Mesenteric fat pad (tissue), 1 donor: ENCODE results near the gene MRPL14. TPM values are rescaled to one million over a fixed set of nuclear protein-coding genes. Genes with fewer than 3 reads are reported as not detected.
"Not testable (repeated sequence)": the region's sequence is repeated elsewhere in the genome, so short reads cannot be mapped to it uniquely, and the experiment has no call there.

ENCODE experiments used
- DNase-seq: peaks from one replicate; pipeline ENCODE4 v3.0.0-alpha.2; 2020; ENCODE audit warnings: low spot score
- total RNA-seq: library from RNA; stranded (reverse); fragmentation: NEBNext Ultra II Directional; extraction: Animal tissue kit (Norgen Biotek cat#: 25700); gene quantifications from one replicate; pipeline ENCODE4 v1.2.1, GENCODE V29; 2021
- donor health status: DM: yes; HTN: yes; CAD: no.

MRPL14 gene
- total RNA-seq, 1 donor from 2014 or later = 36.7 TPM

DNA sequence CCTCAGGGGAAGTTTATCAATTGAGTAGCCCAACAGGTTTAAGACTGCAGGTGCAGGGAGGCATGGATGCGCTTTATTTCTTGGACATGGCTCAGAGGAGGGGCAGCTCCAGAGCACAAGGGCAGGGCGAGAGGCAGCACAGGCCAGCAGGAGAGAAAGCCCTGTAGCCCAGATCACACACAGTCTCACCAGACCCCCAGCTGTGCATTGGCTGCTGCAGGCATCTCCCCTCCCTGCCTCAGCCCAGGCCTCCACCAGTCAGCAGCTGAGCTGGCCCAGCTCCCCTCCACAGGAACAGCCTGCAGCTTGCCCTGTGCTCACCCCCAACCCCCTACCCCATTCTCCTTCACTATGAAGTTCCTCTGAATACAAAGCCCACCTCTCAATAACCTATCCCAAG is 24.7 kb downstream of the MRPL14 start:
- no peak for DNase-seq

DNA sequence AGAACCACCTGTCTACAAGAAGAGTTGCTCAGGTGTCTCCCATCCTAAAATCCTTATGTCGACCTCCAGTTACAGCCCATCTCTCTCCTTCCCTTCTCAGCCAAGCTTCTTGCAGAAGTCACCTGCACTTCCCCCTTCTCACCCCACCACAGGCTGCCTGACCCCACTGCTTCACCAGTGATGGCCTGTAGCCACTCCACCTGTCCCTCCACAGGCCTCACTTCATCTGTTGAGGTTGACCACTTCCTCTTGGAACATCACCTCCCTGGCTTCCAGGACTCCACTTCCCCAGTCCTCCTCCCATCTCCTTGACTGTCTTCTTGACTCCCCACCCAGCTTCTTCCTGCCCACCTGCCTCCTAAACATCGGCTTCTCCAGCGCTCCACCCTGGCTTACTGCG is 25.4 kb downstream of the MRPL14 start:
- no peak for DNase-seq

DNA sequence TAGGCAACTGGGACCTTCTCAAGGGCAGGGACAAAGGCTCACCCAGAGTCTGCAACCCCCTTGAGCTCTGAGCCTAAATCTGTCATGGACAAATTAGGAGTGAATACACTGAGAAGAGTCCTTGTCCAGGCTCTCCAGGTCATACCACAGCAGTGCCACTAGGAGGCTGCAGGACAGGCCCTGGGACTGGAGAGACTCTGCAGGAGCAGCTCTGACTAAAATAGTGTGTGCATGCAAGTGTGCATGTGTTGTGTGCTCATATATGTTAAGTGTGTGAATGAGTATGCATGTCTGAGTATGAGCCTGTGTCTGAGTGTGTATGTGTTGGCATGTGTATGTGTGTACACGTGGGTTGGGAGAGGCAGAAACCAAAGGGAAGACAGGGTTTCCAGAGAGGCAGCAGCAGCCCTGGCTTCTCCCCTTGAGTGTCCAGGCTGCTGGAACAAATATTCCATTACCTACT is 27.1 kb downstream of the MRPL14 start:
- no peak for DNase-seq

DNA sequence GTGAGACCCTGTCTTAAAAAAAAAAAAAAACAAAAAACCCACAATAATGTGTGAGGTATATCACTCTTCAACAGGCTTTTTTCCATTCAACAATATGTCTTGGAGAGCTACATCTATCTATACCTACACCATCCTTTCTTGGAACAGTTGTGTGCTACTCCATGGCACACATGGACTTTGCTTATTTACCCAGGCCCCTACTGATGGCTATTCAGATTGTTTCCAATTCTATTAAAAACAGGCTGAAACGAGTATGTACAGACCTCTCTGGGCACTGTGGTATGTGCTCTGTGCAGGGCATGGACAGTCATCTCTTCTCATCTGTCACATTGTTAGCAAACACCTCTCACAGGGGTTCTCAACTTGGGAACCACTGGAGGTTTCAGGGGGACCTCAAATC is 28.1 kb downstream of the MRPL14 start:
- no peak for DNase-seq

DNA sequence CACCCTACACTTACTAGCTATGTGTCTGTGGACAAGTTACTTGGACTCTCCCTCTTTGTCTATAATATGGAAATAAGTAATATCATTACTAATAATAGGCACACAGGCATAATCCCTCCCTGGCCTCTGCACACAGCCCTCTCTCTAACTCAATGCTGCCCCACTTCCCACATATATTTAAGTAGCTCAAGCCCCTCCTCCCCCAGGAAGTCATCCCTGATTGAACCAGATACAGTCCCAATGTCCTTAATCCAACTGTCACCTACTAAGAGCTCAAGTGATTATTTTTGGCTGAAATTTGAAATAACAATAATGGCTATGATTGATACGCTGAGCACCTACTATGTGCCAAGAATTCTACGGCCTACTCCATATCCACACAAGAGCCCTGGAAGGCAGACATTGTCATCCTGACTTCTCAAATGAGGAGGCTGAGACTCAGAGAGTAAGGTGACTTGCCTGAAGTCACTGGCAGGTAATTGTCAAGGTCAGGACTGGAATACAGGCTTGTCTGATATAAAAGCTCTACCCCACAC is 29.4 kb downstream of the MRPL14 start:
- DNase-seq = no peak

DNA sequence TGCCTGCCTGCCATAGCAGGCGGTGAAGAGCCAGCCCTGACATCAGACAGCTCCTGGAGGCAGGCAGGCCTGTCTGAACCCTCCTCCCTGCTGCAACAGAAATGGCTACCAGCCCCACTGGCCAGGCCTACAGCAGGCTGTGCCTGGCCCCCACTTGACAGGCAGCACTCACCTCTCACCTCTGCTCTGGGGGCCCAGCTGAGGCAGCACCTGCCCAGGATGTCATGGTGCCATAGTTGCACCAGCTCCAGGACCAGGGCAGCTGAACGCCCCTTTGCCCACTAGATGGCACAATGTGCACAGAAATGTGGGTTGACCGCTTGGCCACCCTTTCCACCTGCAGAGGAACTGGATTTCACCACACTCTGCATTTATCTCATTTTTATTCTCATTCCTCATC is 30.6 kb downstream of the MRPL14 start:
- no peak for DNase-seq

DNA sequence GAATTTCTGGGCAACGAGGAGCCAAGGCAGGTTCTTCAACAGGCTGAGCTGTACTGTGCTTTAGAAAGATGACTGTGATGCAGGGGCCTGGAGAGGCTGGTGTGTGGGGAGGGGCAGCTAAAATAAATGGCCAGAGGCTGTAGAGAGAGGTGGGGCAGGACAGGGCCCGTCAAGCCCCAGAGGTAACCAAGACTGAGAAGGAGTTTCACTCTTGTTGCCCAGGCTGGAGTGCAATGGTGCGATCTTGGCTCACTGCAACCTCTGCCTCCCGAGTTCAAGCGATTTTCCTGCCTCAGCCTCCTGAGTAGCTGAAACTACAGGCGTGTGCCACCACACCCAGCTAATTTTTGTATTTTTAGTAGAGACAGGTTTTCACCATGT is 32.0 kb downstream of the MRPL14 start:
- not testable (repeated sequence) for DNase-seq

DNA sequence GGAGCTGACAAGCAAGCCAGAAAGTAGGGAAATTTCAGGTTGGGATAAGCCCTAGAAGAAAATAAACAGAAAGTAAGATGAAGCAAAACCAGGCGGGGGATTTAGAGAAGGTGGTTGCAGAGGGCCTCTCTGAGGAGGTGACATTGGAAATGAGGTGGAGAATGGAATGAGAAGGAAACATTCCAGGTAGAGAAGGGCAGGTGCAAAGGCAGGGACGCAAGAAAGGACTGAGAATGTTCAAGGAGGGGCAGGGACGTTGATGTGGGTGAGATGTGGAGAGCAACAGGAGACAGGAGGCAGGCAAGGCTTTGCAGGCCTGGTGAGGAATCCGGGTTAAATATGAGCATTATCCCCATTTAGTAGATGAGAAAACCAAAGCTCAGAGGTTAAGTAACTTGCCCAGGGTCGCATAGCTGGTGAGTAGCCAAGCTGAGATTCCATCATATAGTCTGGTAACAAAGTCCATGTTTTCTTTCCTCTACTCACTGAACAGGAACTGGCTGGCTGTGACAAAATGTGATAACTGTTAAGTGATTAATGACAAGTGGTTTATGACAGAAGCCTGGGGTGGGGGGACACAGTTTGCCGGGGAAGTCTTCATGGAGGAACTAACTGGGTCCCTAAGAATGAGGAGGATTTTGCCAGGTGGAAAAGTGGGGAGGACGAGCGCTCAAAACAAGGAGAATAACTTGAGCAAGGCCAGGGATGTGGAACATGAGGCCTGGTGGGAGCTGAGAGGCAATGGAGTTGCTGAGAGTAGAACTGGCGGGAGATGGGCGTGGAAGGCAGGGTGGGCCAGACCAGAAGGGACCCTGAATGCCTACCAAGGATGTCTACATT is 32.6 kb downstream of the MRPL14 start:
- DNase-seq = no peak

DNA sequence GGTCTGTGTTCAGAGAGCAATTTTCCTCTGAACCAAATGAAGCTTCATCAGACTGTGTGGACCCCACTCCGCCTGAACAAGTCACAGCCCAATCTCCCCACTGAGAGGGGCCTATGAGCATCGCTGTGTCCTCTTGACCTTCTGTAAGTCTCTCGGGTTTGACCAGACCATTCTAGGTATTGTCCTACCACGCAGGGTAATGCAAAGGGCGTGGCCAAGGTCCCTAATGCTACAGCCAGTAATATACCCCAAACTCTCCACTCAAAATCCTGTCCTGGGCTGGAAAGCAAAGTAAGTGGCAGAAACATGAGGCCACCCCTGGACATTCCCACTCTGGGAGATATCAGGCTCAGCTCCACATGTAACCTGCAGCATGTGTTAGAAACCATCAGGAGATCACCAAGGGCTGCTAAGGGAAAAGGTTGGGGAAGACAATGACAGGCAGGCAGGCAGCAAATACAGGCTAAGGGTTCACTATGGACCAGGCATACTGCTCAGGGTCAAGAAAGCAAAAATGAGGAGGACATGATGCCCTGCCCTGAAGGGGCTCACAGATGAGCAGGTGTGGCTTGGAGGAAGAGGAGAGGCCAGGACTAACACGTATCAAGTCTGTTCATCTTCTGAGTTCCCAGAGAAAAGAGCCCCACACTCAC is 33.4 kb downstream of the MRPL14 start:
- no peak for DNase-seq

DNA sequence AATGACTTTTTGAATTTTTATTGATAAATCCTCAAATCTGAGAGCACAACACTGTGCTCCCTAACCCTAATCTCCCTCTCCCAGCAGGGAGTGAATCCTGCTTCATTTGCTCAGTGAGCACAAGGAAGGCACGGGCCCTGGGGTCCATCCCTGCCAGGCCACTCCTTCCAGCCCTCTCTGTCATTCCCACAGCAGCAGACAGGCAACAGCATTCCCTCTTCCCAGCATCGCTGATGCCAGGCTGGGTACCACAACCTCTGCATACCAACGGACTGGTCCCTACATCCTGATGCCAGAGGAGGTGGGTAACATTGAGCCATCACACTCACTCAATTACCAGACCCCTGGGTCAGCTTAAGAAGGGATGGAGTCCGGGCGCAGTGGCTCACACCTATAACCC is 34.2 kb downstream of the MRPL14 start:
- no peak for DNase-seq

DNA sequence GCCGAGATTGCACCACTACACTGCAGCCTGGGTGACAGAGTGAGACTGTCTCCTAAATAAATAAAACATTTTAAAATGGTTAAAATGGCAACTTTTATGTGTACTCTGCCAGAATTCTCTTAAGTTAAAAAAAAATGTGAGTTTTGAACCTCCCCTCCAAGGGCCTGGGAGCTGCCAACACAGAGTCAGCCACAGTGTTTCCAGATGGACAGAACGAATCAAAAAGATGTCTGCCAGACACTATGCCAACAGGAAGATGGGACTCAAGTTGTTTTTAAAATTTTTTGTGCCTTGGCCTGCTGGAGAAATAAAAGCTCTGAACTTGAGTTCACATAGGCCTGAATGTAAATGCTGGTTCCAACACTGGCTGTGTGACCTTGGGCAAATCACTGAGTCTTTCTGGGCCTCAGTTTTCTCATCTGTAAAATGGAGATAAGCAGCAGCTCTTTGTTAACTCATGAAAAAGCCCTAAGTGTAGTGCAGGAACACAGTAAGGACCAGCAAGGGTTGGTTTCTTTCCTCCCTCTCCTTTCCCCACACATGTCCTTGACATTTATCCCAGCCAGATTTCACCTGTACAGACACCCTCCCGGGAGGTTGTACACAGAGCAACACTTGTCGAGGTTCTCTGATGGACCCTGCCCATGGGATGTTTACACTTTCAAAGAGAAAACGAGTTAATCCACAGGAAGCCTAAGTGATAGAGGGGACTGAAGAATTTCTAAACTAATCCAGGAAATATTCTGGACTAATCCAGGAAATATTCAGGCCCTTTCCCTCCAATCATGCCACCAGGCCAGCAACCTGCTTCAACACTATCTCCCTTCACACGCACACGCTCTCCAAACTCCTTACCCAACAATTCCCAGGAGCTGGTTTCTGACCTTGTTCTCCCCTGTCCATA is 35.0 kb downstream of the MRPL14 start:
- DNase-seq = no peak

DNA sequence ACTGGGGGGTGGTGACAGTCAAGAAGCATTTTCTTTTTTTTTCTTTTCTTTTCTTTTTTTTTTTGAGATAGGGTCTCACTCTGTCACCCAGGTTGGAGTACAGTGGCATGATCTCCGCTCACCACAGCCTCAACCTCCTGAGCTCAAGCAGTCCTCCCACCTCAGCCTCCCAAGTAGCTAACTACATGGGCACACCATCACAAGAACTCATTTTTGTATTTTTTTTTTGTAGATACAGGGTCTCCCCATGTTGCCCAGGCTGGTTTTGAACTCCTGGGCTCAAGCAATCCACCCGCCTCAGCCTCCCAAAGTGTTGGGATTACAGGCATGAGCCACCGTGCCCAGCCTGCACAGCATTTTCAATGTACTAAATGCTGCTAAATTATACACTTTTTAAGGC is 35.9 kb downstream of the MRPL14 start:
- DNase-seq = not testable (repeated sequence)

DNA sequence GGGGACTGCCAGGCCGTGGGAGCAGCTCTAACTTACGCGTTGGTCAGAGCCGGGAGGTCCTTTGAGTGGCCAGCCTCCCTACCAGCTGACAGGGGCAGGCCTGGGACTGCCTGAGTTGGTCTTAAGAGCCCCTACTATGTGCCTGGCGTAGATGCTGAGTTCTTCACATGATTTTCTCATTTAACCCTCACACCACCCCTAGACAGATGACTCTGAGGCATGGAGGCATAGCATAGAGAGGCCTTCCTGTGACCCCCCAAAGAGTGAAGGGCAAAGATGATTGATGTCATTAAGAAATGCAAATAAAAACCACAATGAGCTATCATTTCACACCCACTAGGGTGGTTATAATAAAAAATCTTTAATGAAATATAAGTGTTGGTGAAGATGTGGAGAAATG is 36.8 kb downstream of the MRPL14 start:
- DNase-seq = no peak

DNA sequence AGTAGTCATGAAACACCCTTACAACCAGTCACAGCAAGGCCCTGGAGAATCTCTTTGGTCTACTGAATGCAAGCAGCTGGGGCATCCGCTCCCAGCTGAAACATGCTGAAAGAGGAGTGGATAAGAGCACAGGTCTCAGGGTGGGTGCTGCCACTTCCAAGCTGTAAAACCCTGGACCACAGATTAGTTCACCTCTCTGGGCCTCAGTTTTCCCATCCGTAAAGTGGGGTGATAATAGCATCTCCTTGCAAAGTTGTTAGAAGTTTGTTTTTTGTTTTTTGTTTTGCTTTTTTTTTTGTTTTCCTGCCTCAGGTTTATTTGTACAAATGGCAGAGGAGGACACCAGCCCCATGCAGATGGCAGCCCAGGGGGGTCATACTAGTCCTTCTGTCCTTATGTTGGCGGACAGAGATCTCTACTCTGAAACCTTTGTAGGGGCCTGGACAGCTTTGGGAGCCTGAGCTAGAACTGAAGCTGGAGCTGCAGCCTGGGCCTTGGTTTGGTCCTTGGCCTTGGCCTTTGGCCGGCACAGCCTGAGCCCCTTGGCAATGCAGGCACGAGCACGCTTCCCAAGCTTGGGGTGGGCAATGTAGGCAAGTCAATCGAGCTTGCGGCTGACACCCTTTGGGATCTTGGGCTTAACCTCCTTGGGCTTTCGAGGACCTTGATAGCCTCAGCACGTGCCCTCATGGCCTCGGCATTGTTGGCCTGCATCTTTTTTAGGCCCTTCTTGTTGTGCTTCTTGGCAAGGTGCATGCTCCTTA is 38.2 kb downstream of the MRPL14 start:
- no peak for DNase-seq

DNA sequence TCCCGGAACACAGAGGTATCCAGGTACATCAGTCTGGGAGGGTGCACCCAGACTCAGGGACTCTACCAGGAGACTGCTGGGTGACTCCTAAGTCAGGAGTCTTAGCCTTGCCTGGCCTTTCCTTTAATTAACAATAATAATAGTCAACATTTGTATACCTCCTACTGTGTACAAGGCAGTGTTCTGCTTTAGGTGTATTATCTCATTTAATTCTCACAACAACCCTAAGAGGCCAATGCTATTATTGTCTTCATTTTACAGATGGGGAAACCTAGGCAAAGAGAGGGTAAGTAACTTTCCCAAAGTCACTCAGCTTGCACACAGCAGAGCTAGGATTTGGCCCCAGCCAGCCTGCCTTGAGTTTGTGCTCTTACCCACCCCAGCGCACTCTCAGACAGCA is 39.6 kb downstream of the MRPL14 start:
- DNase-seq = no peak

DNA sequence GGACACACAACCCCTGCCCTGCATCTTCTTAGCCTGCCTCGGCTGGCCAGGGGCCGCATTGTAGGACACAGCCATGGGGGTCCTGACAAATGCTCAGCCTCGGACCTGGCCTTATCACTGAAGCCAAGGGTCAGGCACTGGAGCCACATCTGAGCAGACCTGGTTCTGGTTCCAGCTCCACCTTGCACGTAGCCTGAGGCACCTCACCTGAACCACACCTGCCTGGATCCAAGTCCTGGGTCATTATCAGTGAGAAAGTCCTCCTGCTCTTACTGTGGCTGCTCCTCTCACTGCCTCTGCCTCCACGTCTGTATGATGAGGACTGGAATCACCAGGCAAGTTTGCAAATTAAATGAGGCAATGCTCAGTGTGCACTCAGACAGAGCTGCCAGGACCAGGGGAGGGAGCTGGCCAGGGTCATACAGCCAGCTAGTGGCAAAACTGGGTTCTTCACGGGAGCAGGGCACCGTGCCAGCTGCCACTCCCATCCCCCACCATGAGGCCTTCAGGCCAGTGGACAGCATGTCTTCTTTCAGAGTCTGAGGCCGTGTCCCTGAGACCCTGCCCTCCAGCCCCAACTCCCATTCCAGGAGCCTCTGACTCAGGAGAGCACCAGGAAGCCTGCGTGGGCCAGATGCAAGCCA is 40.2 kb downstream of the MRPL14 start:
- no peak for DNase-seq

DNA sequence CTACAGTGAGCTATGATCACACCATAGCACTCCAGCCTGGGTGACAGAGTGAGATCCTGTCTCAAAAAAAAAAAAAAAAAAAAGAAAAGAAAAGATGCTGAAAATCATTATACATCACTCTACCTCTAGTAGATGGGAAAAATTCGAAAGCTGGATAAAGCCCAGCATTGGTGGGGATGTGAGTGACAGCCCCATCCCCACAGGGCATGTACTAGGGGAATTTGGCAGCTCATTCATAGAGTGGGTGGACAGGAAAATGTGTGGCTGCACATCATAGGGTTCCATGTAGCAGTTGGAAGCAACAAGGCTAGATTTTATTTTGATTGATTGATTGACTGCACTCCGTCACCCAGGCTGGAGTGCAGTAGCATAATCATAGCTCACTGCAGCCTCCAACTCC is 42.0 kb downstream of the MRPL14 start:
- no peak for DNase-seq

DNA sequence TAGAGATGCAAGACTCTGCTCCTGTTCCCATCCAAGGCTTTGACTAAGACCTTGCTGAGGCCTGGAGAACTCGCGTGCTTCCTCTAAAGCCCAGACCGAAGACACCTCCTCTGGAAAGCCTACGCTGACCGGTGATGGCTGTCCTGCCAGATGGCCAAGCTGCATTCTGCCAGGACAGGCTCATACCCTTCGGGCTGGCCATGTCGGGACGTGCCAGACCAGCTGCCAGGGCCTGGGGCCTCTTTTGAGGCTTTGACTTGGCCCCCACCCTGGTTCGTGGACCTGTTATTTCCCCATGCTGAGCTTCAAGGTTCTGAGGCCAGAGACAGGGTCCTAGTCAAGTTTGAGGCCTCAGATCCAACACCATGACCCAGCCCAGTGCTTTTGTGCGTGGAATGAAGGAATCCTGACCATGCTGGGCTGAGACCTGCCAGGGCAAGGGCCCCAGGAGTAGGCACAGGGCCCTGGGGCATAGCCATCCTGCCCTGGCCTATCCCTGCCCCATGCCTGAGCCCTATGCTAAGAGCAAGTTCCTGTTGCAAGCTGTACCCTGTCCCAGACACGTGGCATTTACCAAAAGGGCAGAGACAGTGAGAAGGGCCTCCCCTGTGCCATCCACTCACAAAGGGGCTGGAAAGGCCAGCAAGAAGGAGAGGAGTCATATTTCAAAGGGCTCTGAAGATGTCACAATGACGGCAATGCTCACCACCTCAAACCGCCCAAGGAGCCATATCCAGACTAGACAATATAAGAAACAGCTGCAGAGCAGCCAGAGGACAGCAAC is 42.8 kb downstream of the MRPL14 start:
- no peak for DNase-seq

DNA sequence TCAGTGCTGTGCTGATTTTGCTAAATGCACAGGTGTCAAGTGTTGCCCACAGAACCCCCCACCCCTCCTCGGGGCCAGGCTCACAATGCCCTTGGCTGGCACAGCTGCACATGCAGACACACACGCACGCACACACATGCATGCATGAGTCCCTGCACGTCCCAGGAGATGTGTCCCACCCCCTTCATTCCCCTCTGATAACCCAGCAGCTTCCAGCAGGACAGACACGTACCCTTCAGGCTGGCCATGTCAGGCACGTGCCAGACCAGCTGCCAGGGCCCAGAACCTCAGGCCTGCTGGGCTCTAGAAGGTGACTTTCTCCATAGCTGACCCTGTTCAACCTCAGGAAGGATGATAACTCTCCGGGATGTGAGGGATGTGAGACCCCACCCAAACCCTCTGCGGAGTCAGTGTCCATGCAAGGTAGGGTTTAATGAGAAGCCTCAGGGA is 44.4 kb downstream of the MRPL14 start:
- no peak for DNase-seq
